SU-DHL-6 (cell line): ENCODE measurements around the gene HAL.

Experiments used
- H2AFZ ChIP-seq: fragments of 200-600 bp; sonication (generic); 2 replicates; pipeline ENCODE4 v1.6.1; 2014; ENCODE audit warnings: low read depth, mild to moderate bottlenecking, moderate library complexity, mixed read lengths, antibody characterized with exemption, low read length; ENCODE audit not compliant: severe bottlenecking
- H3F3A ChIP-seq: fragments of 200-600 bp; shearing (Covaris generic); 2 replicates; pipeline ENCODE4 v1.6.0; 2016; ENCODE audit warnings: antibody characterized with exemption, mild to moderate bottlenecking; ENCODE audit not compliant: insufficient read depth
- H3K27ac ChIP-seq: fragments of 200-600 bp; sonication (generic); 2 replicates; pipeline ENCODE4 v1.5.1; 2016; ENCODE audit warnings: low read depth, mild to moderate bottlenecking, low read length, moderate library complexity, mixed read lengths
- H3K27me3 ChIP-seq: fragments of 200-600 bp; sonication (generic), shearing (Covaris generic); 2 replicates; pipeline ENCODE4 v1.6.0; 2014; ENCODE audit warnings: mild to moderate bottlenecking, low read length
- H3K36me3 ChIP-seq: fragments of 200-600 bp; sonication (generic); 2 replicates; pipeline ENCODE4 v1.6.1; 2014; ENCODE audit warnings: mild to moderate bottlenecking, low read length, mixed read lengths
- H3K4me2 ChIP-seq: fragments of 300-600, 200-600 bp; shearing (Covaris generic), sonication (generic); 2 replicates; pipeline ENCODE4 v1.6.0; 2014; ENCODE audit warnings: low read length, low read depth, mild to moderate bottlenecking; ENCODE audit not compliant: poor library complexity, severe bottlenecking
- H3K4me3 ChIP-seq: fragments of 200-600 bp; sonication (generic); 2 replicates; pipeline ENCODE4 v1.5.1; 2014; ENCODE audit warnings: antibody characterized with exemption, low read length, mild to moderate bottlenecking, mixed read lengths; ENCODE audit not compliant: insufficient read depth, poor library complexity, severe bottlenecking
- H3K79me2 ChIP-seq: fragments of 200-600 bp; sonication (generic); 2 replicates; pipeline ENCODE4 v1.6.1; 2014; ENCODE audit warnings: mild to moderate bottlenecking, low read length, moderate library complexity; ENCODE audit not compliant: insufficient read depth
- H3K9ac ChIP-seq: fragments of 200-600 bp; sonication (generic); 2 replicates; pipeline ENCODE4 v1.7.0; 2014; ENCODE audit warnings: mild to moderate bottlenecking, low read length
- H3K9me2 ChIP-seq: fragments of 200-600 bp; sonication (generic); replicated peaks from 2 replicates; pipeline ENCODE4 v1.6.1; 2014; ENCODE audit warnings: low read length; ENCODE audit not compliant: insufficient read depth
- H3K9me3 ChIP-seq: fragments of 200-600 bp; sonication (generic); 2 replicates; pipeline ENCODE4 v1.6.1; 2014; ENCODE audit warnings: low read length, mixed read lengths; ENCODE audit not compliant: insufficient read depth
- H4K20me1 ChIP-seq: fragments of 200-600 bp; sonication (generic); 2 replicates; pipeline ENCODE4 v1.6.1; 2014; ENCODE audit warnings: low read depth, mild to moderate bottlenecking, antibody characterized with exemption, low read length, moderate library complexity, mixed read lengths
- CTCF ChIP-seq: fragments of 200-600 bp; sonication (generic); IDR thresholded peaks from one replicate; pipeline ENCODE4 v1.5.1; 2017; ENCODE audit warnings: antibody characterized with exemption, mild to moderate bottlenecking, low read length, moderate library complexity; ENCODE audit not compliant: insufficient read depth, poor library complexity, severe bottlenecking
- EZH2phosphoT487 ChIP-seq: fragments of 200-600 bp; sonication (generic), shearing (Covaris generic); conservative IDR thresholded peaks from 2 replicates; pipeline ENCODE4 v1.6.1; 2018; ENCODE audit warnings: mild to moderate bottlenecking, antibody characterized with exemption, low read length, moderate library complexity, mixed read lengths

Gene HAL

DNA sequence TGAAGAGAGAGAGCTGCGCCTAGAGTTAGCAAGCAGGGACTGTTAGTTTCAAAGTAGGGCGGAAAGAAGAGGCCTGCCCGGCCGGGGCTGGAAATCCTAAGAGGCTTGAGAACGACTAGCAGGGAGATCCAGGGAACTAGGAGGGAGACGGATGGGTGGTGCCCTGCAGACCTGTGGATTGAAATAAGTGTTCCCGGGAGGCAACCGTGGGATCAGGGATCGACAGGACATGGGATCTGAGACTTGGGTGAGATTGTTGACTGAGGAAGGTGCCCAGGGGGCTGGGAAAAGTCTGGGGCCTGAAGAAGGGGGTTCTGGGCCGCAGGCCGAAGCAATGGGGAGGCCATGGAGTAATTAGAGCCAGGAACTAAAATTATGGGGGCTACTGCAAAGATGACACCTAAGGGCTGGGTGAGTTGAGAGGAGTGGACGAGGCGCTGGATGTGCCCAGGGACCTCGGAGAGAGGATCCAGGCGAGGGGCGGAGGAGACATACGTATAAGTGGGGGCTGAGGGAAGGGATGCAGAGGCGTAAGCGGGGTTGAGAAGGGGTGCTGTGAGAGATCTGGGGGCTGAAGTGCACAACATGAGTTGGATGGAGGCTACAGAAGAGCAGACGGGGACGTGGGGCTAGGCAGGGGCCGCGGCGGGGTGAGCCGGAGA, 38.6 kb upstream of the HAL start:
- peak overlapping the region; percentile 87 for H2AFZ ChIP-seq

GRCh38 chr12:96033549-96034389, 37.6 kb upstream of the HAL start:
- no peaks in the 10 kb centered on the region for H3K9me2 ChIP-seq
- peak overlapping the region; percentile 89 for H3K4me3 ChIP-seq
- H2AFZ ChIP-seq, result no peak overlapping the region
- no peak for TF ChIP-seq EZH2phosphoT487
- no peak for TF ChIP-seq CTCF
- peaks cover 26% of the 10 kb centered on the region for H3K79me2 ChIP-seq
- H3K27ac ChIP-seq, result no peak overlapping the region
- 0 out of 2 replicates have a peak, but pooled peaks cover 5% of the 10 kb centered on the region for H4K20me1 ChIP-seq
- no peaks in the 10 kb centered on the region for H3K9me3 ChIP-seq
- no peaks in the 10 kb centered on the region for H3K27me3 ChIP-seq
- peak overlapping the region; percentile 84; the same call in 1 of the 2 replicates for H3K9ac ChIP-seq
- peak overlapping the region; percentile 95 for H3K4me2 ChIP-seq
- no peaks in the 10 kb centered on the region for H3F3A ChIP-seq
- H3K36me3 ChIP-seq, result 0 out of 2 replicates have a peak, but pooled peaks cover 3% of the 10 kb centered on the region

More for the DNA sequence above, 38.6 kb upstream of the HAL start:
- no peak overlapping the region for H3K27ac ChIP-seq
- TF ChIP-seq EZH2phosphoT487 (no peak), CTCF (no peak)
- 0 out of 2 replicates have a peak, but pooled peaks cover 5% of the 10 kb centered on the region for H4K20me1 ChIP-seq
- H3K9me2 ChIP-seq, result no peaks in the 10 kb centered on the region
- H3K36me3 ChIP-seq, result 0 out of 2 replicates have a peak, but pooled peaks cover 3% of the 10 kb centered on the region
- H3K4me2 ChIP-seq, result peak overlapping the region; percentile 95
- H3K79me2 ChIP-seq, result peaks cover 26% of the 10 kb centered on the region
- H3K4me3 ChIP-seq, result peak overlapping the region; percentile 89
- peak overlapping the region; percentile 84 for H3K9ac ChIP-seq
- H3F3A ChIP-seq, result no peaks in the 10 kb centered on the region
- H3K9me3 ChIP-seq, result no peaks in the 10 kb centered on the region
- no peaks in the 10 kb centered on the region for H3K27me3 ChIP-seq

GRCh38 chr12:96029826-96030225, 33.7 kb upstream of the HAL start:
- Histone ChIP-seq H3K4me3 (no peak overlapping the region), H3K4me2 (no peak overlapping the region), H4K20me1 (0 out of 2 replicates have a peak, but pooled peaks cover 5% of the 10 kb centered on the region), H3F3A (no peaks in the 10 kb centered on the region), H3K9me2 (no peaks in the 10 kb centered on the region), H3K79me2 (peaks cover 23% of the 10 kb centered on the region), H3K27ac (no peak overlapping the region), H3K9ac (no peak overlapping the region), H3K9me3 (no peaks in the 10 kb centered on the region), H3K36me3 (peaks cover 15% of the 10 kb centered on the region; the same call in 1 of the 2 replicates), H3K27me3 (no peaks in the 10 kb centered on the region), H2AFZ (no peak overlapping the region)
- TF ChIP-seq CTCF, result no peak
- no peak for TF ChIP-seq EZH2phosphoT487
